ENCODE measurements around the gene RTTN. TPM values are rescaled to one million over a fixed set of nuclear protein-coding genes. Genes with fewer than 3 reads are reported as not detected.
"Not testable (repeated sequence)": the region's sequence is repeated elsewhere in the genome, so short reads cannot be mapped to it uniquely, and the experiment has no call there.

Gene RTTN
- polyA plus RNA-seq, 1 experiment: 5.4 TPM

DNA sequence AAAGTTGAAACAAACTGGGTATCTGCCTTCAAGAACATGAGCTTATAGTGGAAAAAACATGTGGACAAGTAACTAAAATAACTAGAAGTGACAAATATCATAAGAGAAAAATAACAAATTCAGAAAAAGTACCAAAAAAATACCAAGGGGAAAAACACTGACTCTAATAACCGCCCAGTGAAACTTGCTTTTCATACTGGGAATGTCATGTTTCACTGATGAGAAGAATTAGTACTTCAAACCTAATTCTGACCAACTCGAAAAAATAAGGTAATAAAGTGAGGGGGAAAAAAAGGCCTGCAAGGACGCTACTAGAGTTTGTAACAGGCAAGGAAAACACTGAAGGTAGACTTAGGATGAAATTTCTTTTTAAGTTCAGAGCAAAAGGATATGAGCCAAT is 83.6 kb downstream of the RTTN start:
- no peak for DNase-seq (ENCODE audit: low read depth)
- TF ChIP-seq, protein P1, sequence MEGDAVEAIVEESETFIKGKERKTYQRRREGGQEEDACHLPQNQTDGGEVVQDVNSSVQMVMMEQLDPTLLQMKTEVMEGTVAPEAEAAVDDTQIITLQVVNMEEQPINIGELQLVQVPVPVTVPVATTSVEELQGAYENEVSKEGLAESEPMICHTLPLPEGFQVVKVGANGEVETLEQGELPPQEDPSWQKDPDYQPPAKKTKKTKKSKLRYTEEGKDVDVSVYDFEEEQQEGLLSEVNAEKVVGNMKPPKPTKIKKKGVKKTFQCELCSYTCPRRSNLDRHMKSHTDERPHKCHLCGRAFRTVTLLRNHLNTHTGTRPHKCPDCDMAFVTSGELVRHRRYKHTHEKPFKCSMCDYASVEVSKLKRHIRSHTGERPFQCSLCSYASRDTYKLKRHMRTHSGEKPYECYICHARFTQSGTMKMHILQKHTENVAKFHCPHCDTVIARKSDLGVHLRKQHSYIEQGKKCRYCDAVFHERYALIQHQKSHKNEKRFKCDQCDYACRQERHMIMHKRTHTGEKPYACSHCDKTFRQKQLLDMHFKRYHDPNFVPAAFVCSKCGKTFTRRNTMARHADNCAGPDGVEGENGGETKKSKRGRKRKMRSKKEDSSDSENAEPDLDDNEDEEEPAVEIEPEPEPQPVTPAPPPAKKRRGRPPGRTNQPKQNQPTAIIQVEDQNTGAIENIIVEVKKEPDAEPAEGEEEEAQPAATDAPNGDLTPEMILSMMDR (IDR thresholded peaks at IDR 0.05; ENCODE audit: insufficient read depth, low read depth, low read length): no peak
- ChIA-PET POLR2A (no interaction called here), CTCF (no interaction called here)
- Histone ChIP-seq H3K27me3 (ENCODE audit: control insufficient read depth, insufficient read depth, low read length) (no peaks in the 10 kb centered on the region), H3K36me3 (ENCODE audit: control insufficient read depth, insufficient read depth, low read length) (no peaks in the 10 kb centered on the region), H3K4me3 (ENCODE audit: low read depth, low read length) (no peak overlapping the region)

DNA sequence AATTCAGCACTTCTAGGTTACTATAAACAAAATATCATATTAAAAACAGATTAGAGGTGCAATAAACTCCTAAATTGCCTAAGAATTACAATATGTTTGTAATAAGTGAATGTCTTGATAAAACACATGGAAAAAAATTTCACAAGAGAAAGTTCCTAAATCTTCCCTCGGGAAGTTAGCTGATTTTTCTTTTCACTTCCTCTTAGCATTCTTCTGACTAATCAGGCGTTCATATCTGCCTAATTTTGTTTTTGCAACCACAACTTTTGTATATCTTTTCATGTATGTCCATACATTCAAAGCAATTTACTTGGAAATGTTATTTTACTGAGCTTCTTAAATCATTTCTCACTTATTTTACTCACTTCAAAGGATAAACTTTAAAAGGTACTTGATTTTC is 88.5 kb downstream of the RTTN start:
- TF ChIP-seq, protein P1 (IDR thresholded peaks at IDR 0.05; ENCODE audit: insufficient read depth, low read depth, low read length): no peak
- ChIA-PET POLR2A (no interaction called here), CTCF (interaction anchor here (1.4 kb wide), 1 partner anchor 10 kb away, joined by 3 read pairs; no protein-coding TSS in a partner anchor)
- H3K36me3 ChIP-seq (ENCODE audit: control insufficient read depth, insufficient read depth, low read length): no peaks in the 10 kb centered on the region; the same call in 1 of the 2 replicates
- no peaks in the 10 kb centered on the region for H3K27me3 ChIP-seq (ENCODE audit: control insufficient read depth, insufficient read depth, low read length)
- no peak for DNase-seq (ENCODE audit: low read depth)
- no peak overlapping the region for H3K4me3 ChIP-seq (ENCODE audit: low read depth, low read length)

DNA sequence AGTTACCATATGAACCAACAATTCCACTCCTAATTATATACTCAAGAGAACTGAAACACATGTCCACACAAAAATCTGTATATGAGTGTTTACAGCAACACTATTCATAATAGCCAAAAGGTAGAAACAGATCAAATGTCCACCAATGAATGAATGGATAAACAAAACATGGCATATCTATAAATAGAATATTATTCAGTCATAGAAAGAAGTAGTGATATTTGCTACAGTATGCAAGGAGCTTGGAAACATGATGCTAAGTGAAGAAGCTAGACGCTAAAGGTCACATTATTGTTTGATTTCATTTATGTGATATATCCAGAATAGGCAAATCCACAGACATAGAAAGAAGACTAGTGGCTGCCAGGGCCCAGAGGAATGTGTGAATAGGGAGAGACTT is 92.0 kb downstream of the RTTN start:
- H3K36me3 ChIP-seq (ENCODE audit: control insufficient read depth, insufficient read depth, low read length): peaks cover 1% of the 10 kb centered on the region
- no peak overlapping the region for H3K4me3 ChIP-seq (ENCODE audit: low read depth, low read length)
- CTCF ChIA-PET: no interaction called here
- no peak for DNase-seq (ENCODE audit: low read depth)
- TF ChIP-seq, protein P1 (IDR thresholded peaks at IDR 0.05; ENCODE audit: insufficient read depth, low read depth, low read length): no peak
- no peaks in the 10 kb centered on the region for H3K27me3 ChIP-seq (ENCODE audit: control insufficient read depth, insufficient read depth, low read length)
- POLR2A ChIA-PET: no interaction called here

DNA sequence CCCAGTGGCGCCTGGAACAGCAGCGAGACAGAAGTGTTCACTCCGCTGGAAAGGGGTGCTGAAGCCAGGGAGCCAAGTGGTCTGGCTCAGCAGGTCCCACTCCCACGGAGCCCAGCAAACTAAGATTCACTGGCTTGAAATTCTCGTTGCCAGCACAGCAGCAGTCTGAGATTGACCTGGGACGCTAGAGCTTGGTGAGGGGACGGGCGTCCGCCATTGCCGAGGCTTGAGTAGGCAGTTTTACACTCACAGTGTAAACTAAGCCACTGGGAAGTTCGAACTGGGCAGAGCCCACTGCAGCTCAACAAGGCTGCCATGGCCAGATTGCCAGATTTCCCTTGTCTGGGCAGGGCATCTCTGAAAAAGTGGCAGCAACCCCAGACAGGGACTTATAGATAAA is 94.8 kb downstream of the RTTN start:
- CTCF ChIA-PET: interaction anchor here (0.9 to 1.5 kb wide), 3 partner anchors 9 to 48 kb away, joined by 3 to 4 read pairs (median 3); no protein-coding TSS in a partner anchor
- no peak for DNase-seq (ENCODE audit: low read depth)
- no peak overlapping the region for H3K4me3 ChIP-seq (ENCODE audit: low read depth, low read length)

DNA sequence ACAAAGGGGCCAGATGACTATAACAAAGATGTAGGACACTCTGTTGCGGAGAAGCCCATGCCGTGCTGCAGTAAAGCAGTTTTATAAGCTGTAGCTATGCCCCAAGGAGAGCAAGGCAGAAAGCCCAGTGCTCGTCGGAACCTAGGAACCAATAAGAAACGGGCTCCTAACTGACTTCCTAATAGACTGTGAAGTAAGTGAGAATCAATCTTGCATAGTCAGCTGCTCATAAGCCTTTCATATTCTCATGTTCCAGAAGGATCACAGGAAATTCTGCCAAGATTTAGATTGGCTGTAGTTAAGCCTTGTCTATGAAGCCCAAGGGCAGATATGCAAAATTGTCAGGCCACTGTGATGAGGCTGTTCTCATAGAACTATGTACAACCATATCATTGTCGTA is 98.4 kb downstream of the RTTN start:
- CTCF ChIA-PET: interaction anchor here (1.1 kb wide), 1 partner anchor 10 kb away, joined by 3 read pairs; no protein-coding TSS in a partner anchor

More for the DNA sequence above, 94.8 kb downstream of the RTTN start:
- Histone ChIP-seq H3K36me3 (ENCODE audit: control insufficient read depth, insufficient read depth, low read length) (peaks cover 1% of the 10 kb centered on the region), H3K27me3 (ENCODE audit: control insufficient read depth, insufficient read depth, low read length) (no peaks in the 10 kb centered on the region)
- POLR2A ChIA-PET: no interaction called here
- TF ChIP-seq, protein P1 (IDR thresholded peaks at IDR 0.05; ENCODE audit: insufficient read depth, low read depth, low read length): no peak

DNA sequence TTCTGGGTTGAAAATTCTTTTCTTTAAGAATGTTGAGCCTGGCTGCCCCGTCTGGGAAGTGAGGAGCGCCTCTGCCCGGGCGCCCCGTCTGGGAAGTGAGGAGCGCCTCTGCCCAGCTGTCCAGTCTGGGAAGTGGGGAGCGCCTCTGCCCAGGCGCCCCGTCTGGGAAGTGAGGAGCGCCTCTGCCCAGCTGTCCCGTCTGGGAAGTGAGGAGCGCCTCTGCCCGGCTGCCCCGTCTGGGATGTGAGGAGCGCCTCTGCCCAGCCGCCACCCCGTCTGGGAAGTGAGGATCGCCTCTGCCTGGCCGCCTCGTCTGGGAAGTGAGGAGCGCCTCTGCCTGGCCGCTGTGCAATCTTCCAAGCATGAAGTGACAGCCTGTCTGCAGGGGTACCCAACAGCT is 102.6 kb downstream of the RTTN start:
- H3K4me3 ChIP-seq (ENCODE audit: low read depth, low read length); H3K27me3 ChIP-seq (ENCODE audit: control insufficient read depth, insufficient read depth, low read length); H3K36me3 ChIP-seq (ENCODE audit: control insufficient read depth, insufficient read depth, low read length); DNase-seq (ENCODE audit: low read depth); POLR2A ChIA-PET: not testable (repeated sequence)
- CTCF ChIA-PET: interaction anchor here (1.2 kb wide), 1 partner anchor 10 kb away, joined by 3 read pairs; no protein-coding TSS in a partner anchor

More for the DNA sequence above, 98.4 kb downstream of the RTTN start:
- H3K4me3 ChIP-seq (ENCODE audit: low read depth, low read length): no peak overlapping the region
- DNase-seq (ENCODE audit: low read depth): no peak
- TF ChIP-seq, protein P1 (IDR thresholded peaks at IDR 0.05; ENCODE audit: insufficient read depth, low read depth, low read length): no peak
- peaks cover 2% of the 10 kb centered on the region for H3K36me3 ChIP-seq (ENCODE audit: control insufficient read depth, insufficient read depth, low read length)
- H3K27me3 ChIP-seq (ENCODE audit: control insufficient read depth, insufficient read depth, low read length): no peaks in the 10 kb centered on the region
- POLR2A ChIA-PET: no interaction called here

Measured in BJ (cell line).